Measurements from ENCODE around the gene PTGER1. TPM values are rescaled to one million over a fixed set of nuclear protein-coding genes. Genes with fewer than 3 reads are reported as not detected.
A peak's percentile ranks its signal among the peaks of the same experiment; 100 is the strongest.

PTGER1 gene
- total and polyA plus RNA-seq, 2 of the 13 experiments (the other 11 are each of a cell fraction or from before 2014, with no cell fraction given) = 0.13 TPM; not detected in 1

- TF ChIP-seq SALL2 (CRISPR knock-in tag; IDR thresholded peaks at IDR 0.05) (peak; percentile 56), IRF2 (CRISPR knock-in tag; IDR thresholded peaks at IDR 0.05) (peak; percentile 78), MIXL1 (CRISPR knock-in tag; IDR thresholded peaks at IDR 0.05) (peak; percentile 50; the same call in 1 of the 2 replicates), ZBED4 (CRISPR knock-in tag; IDR thresholded peaks at IDR 0.05; ENCODE audit: borderline replicate concordance) (0 out of 2 replicates have a peak, but pooled peaks have one; percentile 48), KDM6A (CRISPR knock-in tag; IDR thresholded peaks at IDR 0.05; ENCODE audit: low read depth) (no peak), PHF20 (CRISPR knock-in tag; IDR thresholded peaks at IDR 0.05) (0 out of 2 replicates have a peak, but pooled peaks have one; percentile 12), ZNF276 (CRISPR knock-in tag; IDR thresholded peaks at IDR 0.05; ENCODE audit: low read depth) (0 out of 2 replicates have a peak, but pooled peaks have one; percentile 50), SP5 (CRISPR knock-in tag; IDR thresholded peaks at IDR 0.05; ENCODE audit: borderline replicate concordance, low read depth) (peak; percentile 84), NFYC (CRISPR knock-in tag; IDR thresholded peaks at IDR 0.05) (peak; percentile 93), ARNT2 (CRISPR knock-in tag; IDR thresholded peaks at IDR 0.05; ENCODE audit: low read depth) (peak; percentile 58), HDAC2 (CRISPR knock-in tag; IDR thresholded peaks at IDR 0.05) (peak; percentile 35; the same call in 1 of the 2 replicates), CC2D1A (CRISPR knock-in tag; IDR thresholded peaks at IDR 0.05) (no peak), HOXA5 (CRISPR knock-in tag; IDR thresholded peaks at IDR 0.05) (peak; percentile 51; the same call in 1 of the 2 replicates), FOXA3 (CRISPR knock-in tag; IDR thresholded peaks at IDR 0.05) (peak; percentile 50; the same call in 1 of the 2 replicates), HMGXB4 (CRISPR knock-in tag; IDR thresholded peaks at IDR 0.05; ENCODE audit: borderline replicate concordance in 1 of 2, low read depth in 1 of 2) (peak; percentile 27 to 81; a peak in 2 of 4 replicates)
These were observed 21.1 kb upstream of the PTGER1 start, which contains the start of gene GIPC1 (continued) for GRCh38 chr19:14496029-14496833.
